Measurements from ENCODE around the gene SLAIN2.

The SLAIN2 gene

DNA sequence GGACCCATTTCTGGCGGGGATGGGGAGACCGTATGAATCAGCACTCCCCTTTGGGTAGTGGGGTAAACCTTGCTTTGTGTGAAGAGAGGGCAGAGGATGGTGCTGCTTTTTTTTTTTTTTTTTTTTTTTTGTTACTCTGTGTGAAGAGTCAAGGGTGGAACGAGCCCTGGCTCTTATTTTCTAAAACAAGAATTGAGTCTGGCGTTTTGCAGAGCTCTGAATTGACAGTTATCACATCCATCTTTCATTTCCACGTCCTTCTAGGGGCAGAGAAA is 1.2 kb downstream of the SLAIN2 start:
- Mint-ChIP-seq H3K27me3 (ENCODE audit: low read depth) (no peaks in the 10 kb centered on the region), H3K27ac (peak overlapping the region; percentile 97 to 98 (median 98)), H3K9me3 (no peaks in the 10 kb centered on the region), H3K4me3 (peak overlapping the region; percentile 97 to 98 (median 98)), H3K4me1 (peaks cover 64% of the 10 kb centered on the region), H3K36me3 (ENCODE audit: low read depth) (peaks cover under 1% of the 10 kb centered on the region)
- TF ChIP-seq, protein P1, sequence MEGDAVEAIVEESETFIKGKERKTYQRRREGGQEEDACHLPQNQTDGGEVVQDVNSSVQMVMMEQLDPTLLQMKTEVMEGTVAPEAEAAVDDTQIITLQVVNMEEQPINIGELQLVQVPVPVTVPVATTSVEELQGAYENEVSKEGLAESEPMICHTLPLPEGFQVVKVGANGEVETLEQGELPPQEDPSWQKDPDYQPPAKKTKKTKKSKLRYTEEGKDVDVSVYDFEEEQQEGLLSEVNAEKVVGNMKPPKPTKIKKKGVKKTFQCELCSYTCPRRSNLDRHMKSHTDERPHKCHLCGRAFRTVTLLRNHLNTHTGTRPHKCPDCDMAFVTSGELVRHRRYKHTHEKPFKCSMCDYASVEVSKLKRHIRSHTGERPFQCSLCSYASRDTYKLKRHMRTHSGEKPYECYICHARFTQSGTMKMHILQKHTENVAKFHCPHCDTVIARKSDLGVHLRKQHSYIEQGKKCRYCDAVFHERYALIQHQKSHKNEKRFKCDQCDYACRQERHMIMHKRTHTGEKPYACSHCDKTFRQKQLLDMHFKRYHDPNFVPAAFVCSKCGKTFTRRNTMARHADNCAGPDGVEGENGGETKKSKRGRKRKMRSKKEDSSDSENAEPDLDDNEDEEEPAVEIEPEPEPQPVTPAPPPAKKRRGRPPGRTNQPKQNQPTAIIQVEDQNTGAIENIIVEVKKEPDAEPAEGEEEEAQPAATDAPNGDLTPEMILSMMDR (IDR thresholded peaks at IDR 0.05; ENCODE audit: unreplicated experiment in 3 of 3): no peak

DNA sequence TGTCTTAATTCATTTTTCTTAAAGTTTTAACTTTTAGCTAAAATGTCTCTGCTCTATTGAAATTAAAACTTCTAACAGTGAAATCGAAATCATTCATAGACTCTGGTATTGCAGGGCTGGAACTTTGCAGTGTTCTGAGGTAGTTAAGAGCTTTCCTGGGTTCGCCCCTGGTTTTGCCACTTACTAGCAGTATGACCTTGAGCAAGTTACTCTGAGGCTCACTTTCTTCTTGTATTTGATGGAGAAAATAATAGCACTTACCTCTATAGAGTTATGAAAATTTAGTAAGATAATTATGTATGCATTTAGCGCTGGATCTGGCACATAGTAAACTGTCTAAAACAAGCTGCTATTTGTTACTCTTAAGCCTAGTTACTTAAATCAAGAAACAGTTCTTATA is 1.7 kb downstream of the SLAIN2 start:
- no peaks in the 10 kb centered on the region for H3K27me3 Mint-ChIP-seq (ENCODE audit: low read depth)
- peak overlapping the region; percentile 97 to 98 (median 98) for H3K27ac Mint-ChIP-seq
- TF ChIP-seq, protein P1 (IDR thresholded peaks at IDR 0.05; ENCODE audit: unreplicated experiment in 3 of 3): no peak
- peaks cover 64% of the 10 kb centered on the region for H3K4me1 Mint-ChIP-seq
- H3K4me3 Mint-ChIP-seq: peak overlapping the region; percentile 97 to 98 (median 98)
- H3K9me3 Mint-ChIP-seq: no peaks in the 10 kb centered on the region
- H3K36me3 Mint-ChIP-seq (ENCODE audit: low read depth): peaks cover 4% of the 10 kb centered on the region

DNA sequence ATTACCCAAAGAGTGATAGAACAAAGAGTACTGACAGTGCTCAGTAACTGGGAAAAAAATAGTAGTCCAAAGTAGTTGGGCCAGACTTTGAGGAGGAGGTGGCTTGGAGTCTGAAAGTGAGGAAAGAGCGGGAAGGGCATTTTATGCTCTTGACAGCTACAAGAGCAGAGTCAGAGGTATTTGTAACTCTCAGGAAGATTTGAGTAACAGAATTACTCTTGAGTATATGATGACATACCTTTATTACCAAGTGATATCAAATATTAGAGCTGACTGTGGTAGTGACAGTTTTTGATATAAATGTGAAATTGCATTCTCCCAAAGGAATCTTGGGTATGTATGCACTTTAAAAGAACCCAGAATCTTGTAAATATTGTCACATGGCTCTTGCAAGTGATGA is 2.2 kb downstream of the SLAIN2 start:
- TF ChIP-seq, protein P1 (IDR thresholded peaks at IDR 0.05; ENCODE audit: unreplicated experiment in 3 of 3): no peak

DNA sequence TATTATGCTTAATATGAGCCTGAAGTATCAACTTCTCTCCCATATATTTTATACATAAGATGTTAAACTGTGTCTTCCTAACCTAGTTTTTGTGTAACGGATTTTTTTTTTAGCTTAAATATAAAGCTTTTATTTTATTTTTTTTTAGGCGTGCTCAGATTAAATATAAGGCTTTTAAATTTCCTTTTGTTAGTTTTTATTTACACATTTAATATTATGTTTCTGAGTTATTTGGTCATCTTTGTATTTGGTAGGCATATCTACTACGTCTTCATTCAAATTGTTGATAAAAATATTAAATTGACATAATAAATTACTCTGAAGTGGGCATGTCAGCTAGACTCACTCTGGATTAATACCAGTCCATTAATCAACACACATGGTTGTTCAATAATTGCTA is 4.2 kb downstream of the SLAIN2 start:
- Mint-ChIP-seq H3K4me1 (peaks cover 53% of the 10 kb centered on the region), H3K4me3 (no peak overlapping the region), H3K27ac (no peak overlapping the region), H3K36me3 (ENCODE audit: low read depth) (peaks cover 4% of the 10 kb centered on the region), H3K27me3 (ENCODE audit: low read depth) (no peaks in the 10 kb centered on the region), H3K9me3 (no peaks in the 10 kb centered on the region)
- TF ChIP-seq, protein P1 (IDR thresholded peaks at IDR 0.05; ENCODE audit: unreplicated experiment in 3 of 3): no peak

More for the DNA sequence above, 2.2 kb downstream of the SLAIN2 start:
- peaks cover 60% of the 10 kb centered on the region for H3K4me1 Mint-ChIP-seq
- H3K4me3 Mint-ChIP-seq: peak overlapping the region; percentile 97 to 98 (median 98)
- no peaks in the 10 kb centered on the region for H3K27me3 Mint-ChIP-seq (ENCODE audit: low read depth)
- no peaks in the 10 kb centered on the region for H3K9me3 Mint-ChIP-seq
- peaks cover 4% of the 10 kb centered on the region for H3K36me3 Mint-ChIP-seq (ENCODE audit: low read depth)
- H3K27ac Mint-ChIP-seq: peak overlapping the region; percentile 97 to 98 (median 98)

DNA sequence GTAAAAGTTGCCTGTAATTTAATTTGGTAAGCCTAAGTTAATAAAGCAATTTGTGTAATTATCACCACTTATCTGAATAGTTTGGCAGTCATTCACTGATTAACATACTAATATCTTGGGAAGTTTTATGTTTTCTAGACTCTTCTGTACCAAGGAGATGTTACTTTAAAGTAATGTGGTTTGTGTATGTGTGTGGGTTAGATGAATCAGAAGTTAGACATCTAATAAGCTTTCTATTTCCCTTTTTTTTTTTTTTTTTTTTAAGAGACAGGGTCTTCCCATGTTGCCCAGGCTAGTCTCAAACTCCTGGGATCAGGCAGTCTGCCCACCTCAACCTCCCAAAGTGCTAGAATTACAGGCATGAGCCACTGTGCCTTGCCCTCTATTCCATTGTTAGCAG is 5.3 kb downstream of the SLAIN2 start:
- Mint-ChIP-seq H3K36me3 (ENCODE audit: low read depth) (peaks cover 8% of the 10 kb centered on the region), H3K4me3 (no peak overlapping the region)

More for the DNA sequence above, 5.3 kb downstream of the SLAIN2 start:
- Mint-ChIP-seq H3K27me3 (ENCODE audit: low read depth) (no peaks in the 10 kb centered on the region), H3K9me3 (peaks cover under 1% of the 10 kb centered on the region), H3K27ac (peak overlapping the region in 1 of 3 experiments; percentile 31), H3K4me1 (peaks cover 56% of the 10 kb centered on the region)
- TF ChIP-seq, protein P1 (IDR thresholded peaks at IDR 0.05; ENCODE audit: unreplicated experiment in 3 of 3): no peak

All from nephron (organoid).